GM18520 (cell line): ENCODE measurements around the gene HEMGN.
A peak's percentile ranks its signal among the peaks of the same experiment; 100 is the strongest.

Source experiments
- ATAC-seq: cut with Tn5 transposase; IDR thresholded peaks from one replicate; pipeline ENCODE4 v1.9.1; 2021; ENCODE audit not compliant: unreplicated experiment

The HEMGN gene

DNA sequence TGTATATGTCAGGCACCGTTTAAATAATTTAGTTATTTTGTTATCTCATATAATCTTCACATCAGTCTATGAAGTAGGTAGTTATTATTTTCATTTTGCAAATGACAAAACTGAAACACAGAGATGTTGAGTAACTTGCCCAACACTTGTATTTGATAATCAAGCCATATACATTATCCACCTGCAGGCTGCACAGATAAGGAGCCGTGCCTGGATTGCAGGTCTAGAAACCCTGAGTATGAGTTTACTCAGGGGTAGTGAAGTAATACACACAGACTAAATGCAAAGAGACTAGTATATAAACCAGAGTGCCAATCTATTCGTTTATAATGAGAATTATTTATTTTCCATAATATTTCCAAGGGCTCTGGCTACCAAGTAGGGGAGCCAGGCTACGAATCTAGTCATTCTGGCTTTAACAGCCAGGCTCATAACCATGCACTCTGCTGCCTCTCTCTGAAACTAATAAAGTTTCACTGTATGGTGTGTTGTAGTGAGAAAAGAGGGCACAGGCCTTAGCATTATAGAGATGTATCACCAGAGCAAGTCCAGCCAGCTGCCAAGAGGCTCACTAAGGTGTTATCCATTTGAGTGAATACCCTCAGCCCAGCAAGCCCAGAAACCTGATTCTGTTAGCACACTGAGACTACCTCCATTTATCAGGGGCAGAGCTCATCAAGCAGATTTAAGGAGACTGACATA is 4.5 kb downstream of the HEMGN start:
- no peak for ATAC-seq

DNA sequence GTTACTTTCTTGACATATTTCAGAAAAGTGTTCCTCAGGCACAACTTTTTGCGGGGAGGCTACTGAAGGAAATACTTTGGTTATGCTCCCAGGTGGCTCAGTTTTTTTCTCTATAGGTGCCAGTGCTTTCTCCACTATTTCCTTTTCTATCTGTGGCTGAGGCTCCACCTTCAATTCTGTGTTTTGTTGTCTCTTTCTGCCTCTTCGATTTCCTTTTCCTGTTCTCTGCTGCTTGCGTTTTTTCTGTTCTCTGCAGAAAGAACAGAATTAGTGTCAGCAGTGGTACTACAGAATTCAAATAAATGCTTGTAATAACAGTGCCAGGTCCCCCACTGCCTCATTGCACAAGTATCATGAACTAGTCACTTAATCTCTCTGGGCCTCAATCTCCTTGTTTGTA is 7.0 kb downstream of the HEMGN start:
- ATAC-seq: no peak

DNA sequence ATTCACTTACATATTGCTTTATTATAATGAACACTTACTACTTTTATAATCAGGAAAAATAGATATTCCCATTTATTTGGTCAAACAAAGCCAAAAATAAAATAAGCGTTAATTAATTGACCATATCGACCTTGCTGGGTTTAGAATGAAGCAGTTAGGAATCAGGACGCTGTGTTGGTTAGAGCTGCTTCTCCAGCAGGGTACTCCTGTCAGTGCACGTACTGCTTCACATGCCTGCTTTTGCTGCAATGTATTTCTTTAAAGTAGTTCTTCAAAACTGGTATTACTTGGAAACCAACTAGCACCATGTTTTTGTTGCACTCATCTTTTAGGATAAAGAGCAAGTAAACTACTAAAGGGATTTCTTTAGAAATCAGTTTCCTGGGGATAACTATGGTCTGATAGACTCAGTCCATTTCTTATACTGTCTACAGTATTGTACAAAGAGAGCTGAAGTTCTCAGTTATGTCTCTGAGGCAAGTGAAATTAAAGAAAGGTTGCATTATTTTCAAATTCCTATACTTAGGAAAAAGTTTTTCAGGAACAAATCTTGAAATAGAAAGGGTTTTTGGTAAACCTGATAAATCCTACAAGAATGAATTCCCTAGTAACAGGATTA is 8.9 kb downstream of the HEMGN start:
- ATAC-seq: no peak

DNA sequence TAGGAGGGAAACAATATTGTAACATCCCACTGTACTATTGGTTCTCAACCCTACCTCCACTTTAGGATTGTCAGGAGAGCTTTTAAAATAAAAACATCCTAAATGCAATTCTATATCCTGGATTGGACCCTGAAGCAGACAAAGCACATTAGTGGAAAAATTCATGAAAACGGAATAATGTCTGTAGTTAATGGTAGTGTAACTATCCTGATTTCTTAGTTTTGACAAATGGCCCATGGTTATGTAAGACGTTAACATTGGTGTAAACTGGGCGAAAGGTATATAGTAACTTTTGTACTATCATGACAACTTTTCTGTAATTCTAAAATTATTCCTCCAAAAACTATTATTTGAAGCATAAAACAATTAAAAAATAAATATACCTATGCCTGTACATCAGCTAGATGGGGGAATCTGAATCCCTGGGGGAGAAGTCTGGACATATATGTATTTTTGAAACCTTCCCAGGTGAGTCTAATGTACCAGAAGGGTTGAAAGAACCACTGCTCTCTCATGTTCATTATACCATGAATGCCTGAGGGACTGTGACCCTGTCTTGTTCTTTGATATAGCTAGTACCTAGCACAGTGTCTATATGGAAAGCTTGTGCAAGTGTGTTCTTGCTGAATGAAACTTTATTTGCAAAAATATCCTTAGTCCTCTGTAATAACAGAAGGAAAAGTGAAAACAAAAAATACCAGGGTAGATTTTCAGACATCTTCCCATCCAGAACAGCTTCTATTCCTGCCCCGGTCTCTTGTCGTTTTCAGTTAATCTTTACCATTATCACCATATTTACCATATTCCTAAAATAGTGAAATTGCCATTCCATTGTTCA is 12.3 kb downstream of the HEMGN start:
- no peak for ATAC-seq

DNA sequence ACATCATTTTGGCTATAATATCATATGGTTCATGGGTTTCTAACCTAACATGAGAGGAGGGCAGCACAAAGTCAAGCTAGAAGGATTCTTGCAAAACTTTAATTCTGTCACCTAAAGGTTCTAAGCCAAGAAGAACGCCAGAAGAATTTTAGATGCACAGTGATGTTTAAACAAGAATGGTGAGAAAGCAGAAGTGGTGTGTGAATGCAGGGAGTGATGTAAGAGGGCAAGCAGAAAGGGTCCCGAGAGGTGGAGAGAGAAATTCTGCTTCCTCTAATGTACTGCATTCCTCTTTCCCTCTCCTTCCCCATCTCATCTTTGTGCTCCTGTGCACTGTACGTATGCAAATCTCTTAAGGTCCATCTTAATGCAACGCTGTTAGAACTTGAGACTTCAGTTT is 13.6 kb downstream of the HEMGN start:
- no peak for ATAC-seq

DNA sequence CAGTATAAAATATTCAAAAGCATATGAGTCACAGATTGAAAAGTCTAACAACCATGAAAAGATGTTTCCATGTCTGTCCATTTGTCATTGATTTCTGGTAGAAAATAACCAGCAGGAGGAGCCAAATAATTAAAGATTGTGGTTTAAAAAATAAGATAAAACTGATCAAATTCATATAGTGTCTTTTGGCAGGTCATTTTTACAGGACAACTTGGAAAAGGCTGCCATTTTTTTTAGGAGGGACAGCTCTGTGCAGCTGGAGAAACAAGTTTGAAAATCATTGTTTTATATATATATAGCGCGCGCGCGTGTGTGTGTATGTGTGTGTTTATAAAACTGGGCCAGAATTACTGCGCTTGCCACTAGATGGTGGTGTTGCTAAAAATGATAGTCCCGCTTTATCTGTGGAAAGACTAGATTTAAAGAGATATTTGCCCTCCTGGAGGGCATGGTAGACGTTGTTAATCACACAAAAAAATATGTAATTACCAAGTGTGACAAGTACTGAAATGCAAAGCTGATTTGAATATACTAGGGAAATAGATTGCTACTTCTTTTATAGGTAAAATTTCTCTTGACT is 14.4 kb downstream of the HEMGN start:
- ATAC-seq: peak; percentile 35

DNA sequence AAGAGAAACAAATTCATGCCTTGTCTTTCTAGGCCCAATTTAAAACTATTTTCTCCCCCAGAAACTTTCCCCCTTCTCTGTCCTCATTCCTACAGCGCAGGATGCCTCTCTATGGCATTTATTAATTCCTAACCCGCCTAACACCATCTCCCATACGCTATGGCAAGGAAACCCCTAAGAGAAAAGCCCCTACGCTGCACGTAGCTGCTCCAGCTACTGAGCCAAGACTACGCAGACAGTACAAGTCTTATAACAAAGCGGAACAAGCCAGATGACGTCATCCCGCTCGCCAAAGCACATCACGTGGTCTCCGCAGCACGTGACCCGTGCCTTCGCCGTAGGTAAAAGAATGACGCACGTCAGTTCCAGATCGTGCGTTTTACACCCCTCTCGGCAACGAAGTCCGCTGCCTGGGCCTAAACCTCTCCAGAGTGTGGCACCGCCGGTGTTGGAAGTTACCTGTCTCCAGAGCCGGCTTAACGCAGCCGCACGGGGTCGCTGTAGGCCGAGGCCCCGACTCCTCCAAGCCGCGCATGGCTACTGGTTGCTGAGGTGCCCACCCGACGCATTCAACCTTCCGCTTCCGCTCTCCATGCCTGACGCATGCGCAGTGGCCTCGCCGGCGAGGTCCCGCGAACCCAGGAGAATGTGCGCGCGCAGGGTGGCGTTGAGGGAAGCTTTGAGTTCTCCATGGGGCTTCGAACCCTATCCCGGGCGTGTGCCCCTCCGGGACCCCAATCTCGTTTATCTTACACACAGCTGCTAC is 15.8 kb downstream of the HEMGN start, which contains the start of gene TRMO:
TSS of gene TRMO (minus strand) at position 542 of the 766 bp plus-strand sequence. CDS start at position 535, 7 bp downstream.
- ATAC-seq: peak; percentile 71

DNA sequence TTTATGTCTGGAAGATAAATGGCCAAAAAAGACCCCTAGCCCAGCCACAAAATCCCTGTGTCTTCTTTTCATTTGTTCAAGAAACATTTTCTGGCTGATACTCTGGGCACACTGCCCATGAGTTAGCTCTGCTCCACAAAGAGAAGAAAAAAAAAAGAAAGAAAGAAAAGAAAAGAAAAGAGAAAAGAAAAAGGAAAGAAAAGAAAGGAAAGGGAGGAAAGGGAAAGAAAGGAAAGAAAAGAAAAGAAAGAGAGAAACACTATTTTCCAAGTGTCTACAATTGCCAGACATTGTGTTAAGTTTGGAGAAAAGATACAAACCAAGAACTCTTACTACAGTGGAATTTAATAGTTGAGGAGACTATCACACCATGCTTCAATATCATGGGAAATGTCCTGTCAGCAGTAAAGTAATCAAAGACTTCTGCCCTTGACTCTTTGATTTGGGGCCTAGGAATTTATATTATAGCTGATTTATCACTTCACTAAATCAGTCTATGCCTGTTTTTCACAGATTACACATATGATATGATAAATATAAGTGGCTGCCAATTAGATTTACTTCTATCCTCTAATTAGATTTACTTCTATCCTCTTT is 18.7 kb downstream of the HEMGN start:
- no peak for ATAC-seq

DNA sequence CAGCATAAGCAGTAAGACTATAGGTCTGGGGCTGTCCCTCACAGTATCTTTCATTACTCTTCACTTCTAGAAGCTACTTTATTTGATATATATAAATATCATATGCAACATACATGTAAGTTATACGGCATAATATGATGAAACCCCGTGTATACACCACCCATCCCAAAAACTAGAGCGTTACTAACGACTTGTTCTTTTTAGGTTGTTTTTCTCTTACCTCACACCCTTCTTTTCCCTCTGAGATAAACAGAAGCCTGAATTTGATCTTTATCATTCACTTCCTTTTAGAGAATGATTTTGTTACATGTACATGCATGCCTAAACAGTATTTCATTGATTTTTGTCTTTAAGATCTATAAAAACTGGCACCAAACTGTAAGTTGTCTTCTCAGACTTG is 19.4 kb downstream of the HEMGN start:
- no peak for ATAC-seq

DNA sequence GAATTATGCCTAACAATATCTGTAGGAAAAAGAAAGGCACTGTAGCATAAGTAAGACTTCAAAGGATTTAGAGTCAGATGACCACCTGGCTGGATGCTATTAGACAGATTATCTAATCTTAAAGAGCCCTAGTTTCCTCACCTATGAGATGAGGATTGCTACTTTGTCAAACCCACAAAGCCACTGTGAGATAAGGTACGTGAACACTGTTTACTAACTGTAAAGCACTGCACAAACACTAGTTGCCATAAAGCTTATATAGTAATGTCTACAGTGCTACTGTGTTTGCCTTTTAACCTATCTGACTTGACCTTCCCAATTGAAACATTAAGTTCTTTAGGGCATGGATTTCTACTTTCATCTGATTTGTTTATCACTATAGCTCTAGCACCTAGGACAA is 26.0 kb downstream of the HEMGN start:
- no peak for ATAC-seq

DNA sequence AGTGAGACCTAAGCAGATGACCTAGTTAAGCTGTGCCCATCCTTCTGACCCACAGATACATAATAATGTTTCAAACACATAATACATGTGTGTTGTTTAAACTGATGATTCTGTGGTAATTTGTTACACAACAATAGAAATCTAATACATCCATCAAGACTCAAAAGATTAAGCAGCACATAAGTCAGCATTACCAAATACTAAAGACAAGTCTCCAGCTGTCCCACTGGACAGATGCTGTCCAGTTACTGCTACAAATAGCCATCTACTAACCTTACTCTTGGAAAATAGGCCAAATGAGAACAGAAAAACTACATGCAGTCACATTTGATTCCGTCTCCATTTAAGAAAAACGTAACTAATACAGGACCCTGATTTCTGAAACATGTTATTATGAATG is 26.4 kb downstream of the HEMGN start:
- ATAC-seq: no peak

DNA sequence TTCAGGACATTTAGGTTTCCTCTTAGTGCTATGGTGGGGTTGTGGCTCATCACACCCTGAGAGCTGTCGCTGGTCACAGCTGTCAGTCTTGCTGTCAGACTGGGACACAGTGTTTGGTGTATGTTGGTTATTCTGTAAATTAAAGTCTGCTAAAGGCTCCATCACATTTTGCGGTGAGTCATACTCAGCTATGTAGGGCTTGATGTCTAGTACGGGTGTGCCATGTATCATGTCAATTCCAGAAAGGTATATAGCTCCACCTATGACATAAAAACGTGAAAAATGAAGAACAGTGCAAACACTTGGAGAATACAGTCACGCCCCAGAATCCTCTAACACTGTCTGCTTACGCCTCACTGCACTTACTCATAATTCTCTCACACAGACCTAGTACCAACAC is 27.6 kb downstream of the HEMGN start:
- no peak for ATAC-seq

DNA sequence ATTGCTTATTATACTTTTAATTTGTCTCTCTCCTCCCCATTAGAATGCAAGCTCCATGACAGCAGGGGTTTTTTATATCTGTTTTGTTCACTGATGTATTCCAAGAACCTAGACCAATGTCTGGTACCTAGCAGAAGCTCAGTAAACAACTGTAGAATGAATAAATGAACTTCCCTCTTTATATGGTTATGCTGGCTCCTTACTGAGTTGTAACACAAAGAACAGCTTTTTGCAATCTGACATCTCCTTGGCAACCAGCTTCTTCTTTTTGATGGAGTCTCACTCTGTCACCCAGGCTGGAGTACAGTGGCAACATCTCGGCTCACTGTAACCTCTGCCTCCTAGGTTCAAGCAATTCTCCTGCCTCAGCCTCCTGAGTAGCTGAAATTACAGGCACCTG is 29.3 kb downstream of the HEMGN start:
- no peak for ATAC-seq

DNA sequence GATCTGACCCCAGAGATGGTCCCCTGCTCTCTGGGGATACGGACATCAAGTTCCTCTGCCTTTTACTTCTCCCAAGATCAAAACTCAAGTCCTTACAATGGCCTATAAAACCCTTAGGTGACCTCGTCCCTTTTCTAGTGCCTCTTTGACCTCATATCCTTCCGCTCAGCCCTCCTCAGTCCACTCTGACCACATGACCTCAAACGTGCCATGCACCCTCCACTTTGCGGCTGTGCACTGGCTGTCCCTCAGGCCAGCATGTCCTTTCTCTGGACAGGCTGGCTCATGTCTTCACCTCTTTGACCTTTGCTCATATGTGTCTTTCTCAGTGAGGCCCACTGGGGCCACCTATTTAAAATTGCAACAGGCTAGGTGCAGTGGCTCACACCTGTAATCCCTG is 30.3 kb downstream of the HEMGN start:
- ATAC-seq: no peak

DNA sequence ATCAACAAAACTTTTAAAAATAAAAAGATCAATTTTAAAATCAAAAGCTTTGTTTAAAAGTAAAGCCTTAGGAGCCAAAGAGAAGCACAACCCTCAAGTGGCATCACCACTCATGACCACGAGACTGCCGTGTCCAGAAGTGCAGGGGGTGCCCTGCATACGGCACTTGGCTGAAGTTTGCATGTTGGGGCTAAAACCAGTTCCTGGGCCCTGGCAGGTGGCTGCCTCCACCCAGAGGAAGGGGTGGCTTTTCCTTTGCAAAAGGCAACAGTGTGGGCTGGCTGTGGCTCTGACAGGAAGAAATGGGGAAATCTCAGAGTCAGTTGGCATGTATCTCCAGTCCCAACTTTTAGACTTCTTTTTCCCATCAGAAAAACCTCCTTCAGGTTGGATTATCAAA is 30.9 kb downstream of the HEMGN start:
- no peak for ATAC-seq

DNA sequence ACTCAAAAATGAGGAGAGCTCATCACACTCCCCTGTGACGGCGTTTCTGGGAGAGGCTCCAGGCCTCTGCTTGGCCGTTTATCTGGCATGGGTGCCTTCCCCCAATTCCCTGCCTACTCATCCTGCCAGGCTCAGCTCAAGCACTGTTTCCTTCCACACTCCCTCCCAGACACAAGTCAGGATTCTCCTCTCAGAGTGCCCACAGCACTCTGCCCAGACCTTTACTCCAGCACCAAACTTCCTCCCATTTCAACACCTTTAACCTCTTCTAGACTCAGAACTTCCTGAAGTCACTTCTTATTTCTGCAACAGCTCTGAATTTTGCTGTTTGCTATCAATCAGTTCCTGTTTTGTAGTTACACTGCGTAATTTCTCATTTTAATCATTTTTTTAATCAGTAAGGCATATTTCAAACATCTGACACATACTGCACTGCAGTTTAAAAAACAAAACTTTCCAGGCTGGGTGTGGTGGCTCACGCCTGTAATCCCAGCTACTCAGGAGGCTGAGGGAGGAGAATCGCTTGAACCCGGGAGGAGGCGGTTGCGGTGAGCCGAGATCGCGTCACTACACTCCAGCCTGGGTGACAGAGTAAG is 31.6 kb downstream of the HEMGN start:
- ATAC-seq: no peak

DNA sequence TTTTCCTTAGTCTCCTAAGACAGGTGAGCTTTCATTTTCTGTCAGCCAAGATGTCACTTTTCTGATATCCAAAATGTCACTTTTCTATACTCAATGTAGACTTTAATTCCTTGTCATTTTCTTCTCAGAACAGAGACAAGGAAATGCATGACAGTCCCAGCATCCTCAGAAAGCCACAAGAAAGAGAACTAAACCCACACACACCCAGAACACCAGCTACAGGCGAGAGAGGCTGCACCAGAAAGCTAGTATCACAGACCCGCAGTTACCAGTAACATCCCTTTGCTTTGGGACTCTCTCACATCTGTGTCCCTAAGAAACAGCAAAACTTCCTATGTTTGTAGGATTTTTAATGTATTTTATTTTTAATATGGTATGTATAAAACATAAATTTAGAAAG is 32.7 kb downstream of the HEMGN start:
- ATAC-seq: no peak

DNA sequence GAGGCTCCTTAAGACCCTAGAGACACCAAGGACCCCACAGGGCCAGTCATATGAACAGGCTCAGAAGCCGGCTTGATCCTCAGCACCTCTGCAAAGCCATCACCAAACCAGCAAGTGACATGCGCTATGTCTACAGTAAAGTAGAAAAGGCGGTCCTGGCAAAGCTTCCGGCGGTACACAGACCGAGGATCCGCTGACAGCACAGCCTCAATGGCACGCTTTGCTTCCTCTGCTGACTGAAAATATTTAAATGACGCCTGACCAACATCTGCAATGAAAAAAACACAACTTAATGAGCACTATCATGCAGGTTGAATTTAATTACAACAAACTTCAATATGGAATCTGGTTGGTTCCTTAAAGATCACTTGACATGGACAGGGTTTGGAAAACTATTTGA is 33.2 kb downstream of the HEMGN start:
- no peak for ATAC-seq

DNA sequence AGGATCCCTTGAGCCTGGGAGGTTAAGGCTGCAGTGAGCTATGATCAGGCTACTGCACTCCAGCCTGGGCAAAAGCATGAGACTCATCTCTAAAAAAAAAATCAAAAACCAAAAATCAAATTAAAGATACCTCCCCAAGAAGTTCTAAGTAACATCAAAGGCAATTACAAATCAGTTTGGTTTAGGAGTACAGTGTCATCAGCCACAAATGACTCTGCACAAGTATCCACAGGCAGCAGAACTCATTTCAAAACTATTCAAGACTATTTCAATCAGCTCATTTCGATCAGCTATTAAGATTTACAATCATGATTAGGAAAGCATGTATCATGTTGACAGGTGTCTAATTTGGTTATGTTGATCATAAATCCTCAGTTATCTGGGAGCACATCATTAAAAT is 34.8 kb downstream of the HEMGN start:
- ATAC-seq: no peak
